Left lung (tissue), 10 donors: ENCODE measurements around the gene C10orf143. TPM values are rescaled to one million over a fixed set of nuclear protein-coding genes. Genes with fewer than 3 reads are reported as not detected.

Experiments
- ATAC-seq: fragments of 200-7000 bp; cut with Tn5 transposase; one replicate; pipeline ENCODE4 v1.9.1; 2020; ENCODE audit warnings: moderate library complexity
- DNase-seq, 4 donors: peaks; one replicate each; pipeline ENCODE4 v3.0.0-alpha.2; 2013 to 2020
- H3K27ac ChIP-seq, 2 donors: fragments of 200-600 bp; sonication (generic) in 1 of 2; one replicate each; pipeline versions ENCODE4 v1.5.0 to v1.8.0; 2020 to 2021
- H3K27me3 ChIP-seq, 2 donors: fragments of 200-600 bp; sonication (generic) in 1 of 2; one replicate each; pipeline versions ENCODE4 v1.5.0 to v1.8.0; 2020 to 2021
- H3K36me3 ChIP-seq, 2 donors: fragments of 200-600 bp; sonication (generic) in 1 of 2; one replicate each; pipeline versions ENCODE4 v1.5.0 to v1.8.0; 2020 to 2021
- H3K4me1 ChIP-seq, 2 donors: fragments of 200-600 bp; one replicate each; pipeline ENCODE4 v1.8.0; 2021
- H3K4me3 ChIP-seq, 2 donors: fragments of 200-600 bp; sonication (generic) in 1 of 2; one replicate each; pipeline versions ENCODE4 v1.5.0 to v1.8.0; 2020 to 2021; ENCODE audit warnings: mild to moderate bottlenecking in 1 of 2
- H3K9me3 ChIP-seq, 2 donors: fragments of 200-600 bp; sonication (generic) in 1 of 2; one replicate each; pipeline versions ENCODE4 v1.5.0 to v1.8.0; 2020 to 2021
- CTCF ChIP-seq, 2 donors: fragments of 200-600 bp; sonication (generic) in 1 of 2; IDR thresholded peaks; one replicate each; pipeline versions ENCODE4 v1.5.0 to v1.8.0; 2021; ENCODE audit warnings: antibody characterized with exemption in 2 of 2
- intact Hi-C, 2 donors: fragments of 100-400 bp; cut with DNase I; formaldehyde crosslinking; loops; one replicate each; pipeline versions ENCODE4 v1.11.2 to v1.14.2; 2022
- polyA plus RNA-seq, 6 donors: library from polyadenylated mRNA; unstranded; fragments of 120-200 nt; gene quantifications; one replicate each; pipeline ENCODE4 v1.2.1, GENCODE V29; 2013; ENCODE audit not compliant: insufficient read length in 6 of 6
- total RNA-seq, 2 donors: library from RNA; stranded (reverse); fragmentation: NEBNext Ultra II Directional; extraction: Animal tissue kit (Norgen Biotek cat#: 25700); gene quantifications; one replicate each; pipeline ENCODE4 v1.2.1, GENCODE V29; 2021
- donor health status: DM: no; HTN: yes; CAD: no.
- donor health status: DM: no; HTN: no; CAD: no.

C10orf143 gene
- total and polyA plus RNA-seq, 8 donors, result 2.0 to 5.6 (median 5.0) TPM

- H3K27ac ChIP-seq, result no peak overlapping the region
- DNase-seq (peak in 3 of 4 donors; percentile 31 to 73 (median 33)), ATAC-seq (no peak)
- H3K4me1 ChIP-seq, result no peaks in the 10 kb centered on the region
- H3K36me3 ChIP-seq, result no peaks in the 10 kb centered on the region
- intact Hi-C loops, result no loop called here
- H3K9me3 ChIP-seq, result no peaks in the 10 kb centered on the region
- peaks cover 0 to 10% of the 10 kb centered on the region in 2 donors for H3K27me3 ChIP-seq
- no peak for TF ChIP-seq CTCF (IDR thresholded peaks at IDR 0.05)
- H3K4me3 ChIP-seq, result no peak overlapping the region
Observed at GRCh38 chr10:130027716-130028464, 82.7 kb downstream of the C10orf143 start.

- intact Hi-C loops, result no loop called here
- TF ChIP-seq CTCF (IDR thresholded peaks at IDR 0.05), result no peak
- ATAC-seq (no peak), DNase-seq (peak in 2 of 4 donors; percentile 22 to 76)
- Histone ChIP-seq H3K9me3 (no peaks in the 10 kb centered on the region), H3K4me3 (no peak overlapping the region), H3K36me3 (no peaks in the 10 kb centered on the region), H3K27me3 (peaks cover 0 to 10% of the 10 kb centered on the region in 2 donors), H3K4me1 (no peaks in the 10 kb centered on the region), H3K27ac (no peak overlapping the region)
Observed at GRCh38 chr10:130026670-130027456, 83.8 kb downstream of the C10orf143 start.

GRCh38 chr10:130025811-130026485 lies 84.7 kb downstream of the C10orf143 start:
- Histone ChIP-seq H3K4me3 (no peak overlapping the region), H3K36me3 (no peaks in the 10 kb centered on the region), H3K4me1 (no peaks in the 10 kb centered on the region), H3K27me3 (peaks cover 0 to 10% of the 10 kb centered on the region in 2 donors), H3K9me3 (no peaks in the 10 kb centered on the region), H3K27ac (no peak overlapping the region)
- intact Hi-C loops, result no loop called here
- DNase-seq, result no peak
- no peak for TF ChIP-seq CTCF (IDR thresholded peaks at IDR 0.05)
- no peak for ATAC-seq

GRCh38 chr10:130025326-130025725 lies 85.3 kb downstream of the C10orf143 start:
- ATAC-seq (no peak), DNase-seq (no peak)
- no peak for TF ChIP-seq CTCF (IDR thresholded peaks at IDR 0.05)
- Histone ChIP-seq H3K27me3 (peaks cover 0 to 10% of the 10 kb centered on the region in 2 donors), H3K4me1 (no peaks in the 10 kb centered on the region), H3K9me3 (no peaks in the 10 kb centered on the region), H3K27ac (no peak overlapping the region), H3K4me3 (no peak overlapping the region), H3K36me3 (no peaks in the 10 kb centered on the region)
- intact Hi-C loops, result no loop called here
